HCT116 (cell line): ENCODE data around the gene PRR5L. TPM values are rescaled to one million over a fixed set of nuclear protein-coding genes. Genes with fewer than 3 reads are reported as not detected.

Experiments
- ATAC-seq: fragments of 200-7000 bp; cut with Tn5 transposase; 2 replicates; pipeline ENCODE4 v1.9.1; 2020; ENCODE audit warnings: mild to moderate bottlenecking, moderate library complexity
- BruUV-seq: library from RNA; stranded (reverse); fragments of 400-500 nt; replicated peaks from 2 replicates; lab custom pipeline; 2021; lab: Mats Ljungman, UMichigan
- CTCF ChIA-PET: fragments of 300-600 bp; sonication (Branson Sonifier 250); formaldehyde crosslinking; loops from one replicate; lab custom pipeline; 2021; ENCODE audit warnings: antibody characterized with exemption; lab: Charles Lee
- POLR2A ChIA-PET: fragments of 300-600, 350-600 bp; sonication (Branson Sonifier 250); formaldehyde crosslinking; loops from one replicate; lab custom pipeline; 2021; ENCODE audit warnings: antibody characterized with exemption; lab: Charles Lee
- RAD21 ChIA-PET, 2 experiments: fragments of 300-600 bp; sonication (Branson Sonifier 250); formaldehyde crosslinking; loops; one replicate each; lab custom pipeline; 2023; ENCODE audit warnings: low total read pairs in 2 of 2; ENCODE audit not compliant: uncharacterized antibody in 2 of 2, unreplicated experiment in 2 of 2, low non-redundant PET in 1 of 2; lab: Charles Lee
- DNase-seq: peaks from one replicate; pipeline ENCODE4 v3.0.0-alpha.2; 2010; ENCODE audit warnings: low read depth, low spot score
- H2AFZ ChIP-seq: fragments of 200-600 bp; shearing (Covaris generic), sonication (generic); 2 replicates; pipeline ENCODE4 v1.6.1; 2017; ENCODE audit warnings: low read depth, mixed run types, mixed read lengths, antibody characterized with exemption, low read length; ENCODE audit not compliant: poor library complexity, severe bottlenecking
- H3K27ac ChIP-seq: 2 replicates; pipeline ENCODE4 v1.5.1; 2012; ENCODE audit warnings: low read depth, low read length
- H3K27me3 ChIP-seq: fragments of 200-600 bp; sonication (generic); 2 replicates; pipeline ENCODE4 v1.6.1; 2016; ENCODE audit warnings: mixed run types, low read length, mixed read lengths; ENCODE audit not compliant: insufficient read depth
- H3K36me3 ChIP-seq, 2 experiments: fragments of 200-500 bp in 1 of 2; fragments of 200-600 bp in 1 of 2; sonication (Bioruptor generic) in 1 of 2; sonication (generic) in 1 of 2; 2 replicates each; pipeline versions ENCODE4 v1.5.1 to v1.6.1; 2014 to 2016; ENCODE audit warnings: low read length in 2 of 2, inconsistent platforms in 1 of 2, mixed read lengths in 1 of 2, mixed run types in 1 of 2; ENCODE audit not compliant: insufficient read depth in 2 of 2, control insufficient read depth in 1 of 2
- H3K4me1 ChIP-seq, 2 experiments: fragments of 200-600 bp in 1 of 2; sonication (generic) in 1 of 2; 2 replicates each; pipeline versions ENCODE4 v1.5.1 to v1.6.1; 2012 to 2017; ENCODE audit warnings: low read length in 2 of 2, inconsistent platforms in 1 of 2, mild to moderate bottlenecking in 1 of 2, mixed read lengths in 1 of 2, mixed run types in 1 of 2, moderate library complexity in 1 of 2; ENCODE audit not compliant: insufficient read depth in 2 of 2, control insufficient read depth in 1 of 2
- H3K4me2 ChIP-seq: fragments of 200-600 bp; sonication (generic); 2 replicates; pipeline ENCODE4 v1.6.1; 2017; ENCODE audit warnings: mixed run types, low read length, mixed read lengths
- H3K4me3 ChIP-seq, 2 experiments: fragments of 200-600 bp in 1 of 2; sonication (generic) in 1 of 2; replicated peaks in 1 of 2; 2 replicates each; pipeline ENCODE4 v1.5.1; 2011 to 2016; ENCODE audit warnings: low read length in 2 of 2, control low read depth in 1 of 2, low read depth in 1 of 2, mild to moderate bottlenecking in 1 of 2, mixed read lengths in 1 of 2, mixed run types in 1 of 2
- H3K79me2 ChIP-seq: fragments of 200-600 bp; sonication (generic); 2 replicates; pipeline ENCODE4 v1.6.1; 2017; ENCODE audit warnings: mild to moderate bottlenecking, mixed run types, low read length, moderate library complexity, mixed read lengths; ENCODE audit not compliant: insufficient read depth
- H3K9ac ChIP-seq: fragments of 200-600 bp; sonication (generic); 2 replicates; pipeline ENCODE4 v1.6.1; 2016; ENCODE audit warnings: low read length, mixed read lengths
- H3K9me2 ChIP-seq: fragments of 200-600 bp; sonication (generic), shearing (Covaris generic); 2 replicates; pipeline ENCODE4 v1.6.1; 2017; ENCODE audit warnings: mixed run types, mild to moderate bottlenecking, moderate library complexity; ENCODE audit not compliant: insufficient read depth
- H3K9me3 ChIP-seq, 2 experiments: fragments of 200-500 bp in 1 of 2; fragments of 200-600 bp in 1 of 2; sonication (Bioruptor generic) in 1 of 2; sonication (generic) in 1 of 2; 2 replicates each; pipeline ENCODE4 v1.6.1; 2014 to 2017; ENCODE audit warnings: low read length in 2 of 2, mixed read lengths in 2 of 2, inconsistent platforms in 1 of 2, low read depth in 1 of 2, mild to moderate bottlenecking in 1 of 2, mixed run types in 1 of 2, moderate library complexity in 1 of 2; ENCODE audit not compliant: control insufficient read depth in 1 of 2, insufficient read depth in 1 of 2
- H4K20me1 ChIP-seq: fragments of 200-600 bp; sonication (generic), shearing (Covaris generic); 2 replicates; pipeline ENCODE4 v1.6.1; 2017; ENCODE audit warnings: mixed run types, mild to moderate bottlenecking, moderate library complexity; ENCODE audit not compliant: insufficient read depth
- CBX3 ChIP-seq: IDR thresholded peaks from 2 replicates; pipeline ENCODE4 v1.6.1; 2012; ENCODE audit warnings: low read depth
- EGR1 ChIP-seq: IDR thresholded peaks from 2 replicates; pipeline ENCODE4 v1.6.1; 2012; ENCODE audit warnings: low read depth
- ELF1 ChIP-seq: IDR thresholded peaks from 2 replicates; pipeline ENCODE4 v1.6.1; 2012; ENCODE audit warnings: low read depth, borderline replicate concordance
- FOSL1 ChIP-seq: IDR thresholded peaks from 2 replicates; pipeline ENCODE4 v1.6.1; 2012; ENCODE audit warnings: low read depth
- JUND ChIP-seq: IDR thresholded peaks from 2 replicates; pipeline ENCODE4 v1.6.1; 2012
- POLR2A ChIP-seq: IDR thresholded peaks from 2 replicates; pipeline ENCODE4 v1.7.0; 2011; ENCODE audit warnings: borderline replicate concordance; ENCODE audit not compliant: insufficient read depth, insufficient read length; ENCODE audit errors: extremely low read depth
- POLR2AphosphoS5 ChIP-seq: IDR thresholded peaks from 2 replicates; pipeline ENCODE4 v1.6.1; 2011; ENCODE audit warnings: mild to moderate bottlenecking, low read depth, low read length, moderate library complexity
- RAD21 ChIP-seq: IDR thresholded peaks from 2 replicates; pipeline ENCODE4 v1.6.1; 2012; ENCODE audit warnings: low read depth, mild to moderate bottlenecking
- SIN3A ChIP-seq: IDR thresholded peaks from 2 replicates; pipeline ENCODE4 v1.6.1; 2012; ENCODE audit warnings: low read depth
- SP1 ChIP-seq: IDR thresholded peaks from 2 replicates; pipeline ENCODE4 v1.6.1; 2012; ENCODE audit warnings: low read depth
- TCF7L2 ChIP-seq: IDR thresholded peaks from 2 replicates; pipeline ENCODE4 v1.7.0; 2011; ENCODE audit warnings: borderline replicate concordance, inconsistent platforms; ENCODE audit not compliant: insufficient read depth, insufficient read length; ENCODE audit errors: extremely low read depth
- YY1 ChIP-seq: IDR thresholded peaks from 2 replicates; pipeline ENCODE4 v1.6.1; 2011; ENCODE audit warnings: low read length, low read depth, moderate library complexity, mild to moderate bottlenecking; ENCODE audit not compliant: insufficient replicate concordance; ENCODE audit errors: extremely low read depth
- ZNF274 ChIP-seq: fragments of 200-500 bp; sonication (Bioruptor generic); IDR thresholded peaks from 2 replicates; pipeline ENCODE4 v1.6.1; 2014; ENCODE audit warnings: mild to moderate bottlenecking, low read depth, low read length, inconsistent platforms
- intact Hi-C: fragments of 100-400 bp; cut with micrococcal nuclease; formaldehyde crosslinking; loops from 2 replicates; pipeline ENCODE4 v1.10.0; 2022
- total RNA-seq: library from RNA; stranded (reverse); gene quantifications from one replicate; pipeline ENCODE4 v1.2.1, GENCODE V29; 2021; ENCODE audit not compliant: unreplicated experiment
- TF ChIP-seq, protein P1 (sequence below): IDR thresholded peaks from 2 replicates; pipeline ENCODE4 v1.6.1; 2012
- TF ChIP-seq, protein P2 (sequence below): IDR thresholded peaks from 2 replicates; pipeline ENCODE4 v1.6.1; 2012; ENCODE audit warnings: low read depth

PRR5L gene
- total RNA-seq, 1 experiment from 2014 or later = 0.47 TPM

GRCh38 chr11:36261094-36261493 lies 35.0 kb upstream of the PRR5L start:
- H3K9me3 ChIP-seq = no peaks in the 10 kb centered on the region
- BruUV-seq = no TSS peak

More at GRCh38 chr11:36261094-36261493, 35.0 kb upstream of the PRR5L start:
- ChIA-PET RAD21 (no interaction called here), POLR2A (no interaction called here), CTCF (interaction anchor here (1.1 to 4.3 kb wide), 3 partner anchors 439 to 773 kb away, joined by 4 to 57 read pairs (median 5); no protein-coding TSS in a partner anchor)
- no peaks in the 10 kb centered on the region for H3K9me2 ChIP-seq
- H4K20me1 ChIP-seq = no peaks in the 10 kb centered on the region
- no peaks in the 10 kb centered on the region for H3K36me3 ChIP-seq
- DNase-seq = no peak
- H2AFZ ChIP-seq = no peak overlapping the region
- H3K9ac ChIP-seq = no peak overlapping the region
- intact Hi-C loops = no loop called here
- H3K4me1 ChIP-seq = peaks cover 0 to 10% of the 10 kb centered on the region in 2 experiments; a peak in 1 of 4 replicates
- no peak for ATAC-seq
- no peak overlapping the region for H3K4me2 ChIP-seq
- no peak overlapping the region for H3K4me3 ChIP-seq
- H3K27ac ChIP-seq = no peak overlapping the region
- H3K27me3 ChIP-seq = no peaks in the 10 kb centered on the region
- H3K79me2 ChIP-seq = no peaks in the 10 kb centered on the region
- TF ChIP-seq POLR2AphosphoS5 (no peak), ZNF274 (no peak), ELF1 (no peak), EGR1 (no peak), SP1 (no peak), TCF7L2 (no peak), RAD21 (no peak), POLR2A (no peak), YY1 (no peak), FOSL1 (no peak), CBX3 (no peak), SIN3A (no peak), JUND (no peak)
- TF ChIP-seq, protein P1, sequence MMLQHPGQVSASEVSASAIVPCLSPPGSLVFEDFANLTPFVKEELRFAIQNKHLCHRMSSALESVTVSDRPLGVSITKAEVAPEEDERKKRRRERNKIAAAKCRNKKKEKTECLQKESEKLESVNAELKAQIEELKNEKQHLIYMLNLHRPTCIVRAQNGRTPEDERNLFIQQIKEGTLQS = no peak
- TF ChIP-seq, protein P2, sequence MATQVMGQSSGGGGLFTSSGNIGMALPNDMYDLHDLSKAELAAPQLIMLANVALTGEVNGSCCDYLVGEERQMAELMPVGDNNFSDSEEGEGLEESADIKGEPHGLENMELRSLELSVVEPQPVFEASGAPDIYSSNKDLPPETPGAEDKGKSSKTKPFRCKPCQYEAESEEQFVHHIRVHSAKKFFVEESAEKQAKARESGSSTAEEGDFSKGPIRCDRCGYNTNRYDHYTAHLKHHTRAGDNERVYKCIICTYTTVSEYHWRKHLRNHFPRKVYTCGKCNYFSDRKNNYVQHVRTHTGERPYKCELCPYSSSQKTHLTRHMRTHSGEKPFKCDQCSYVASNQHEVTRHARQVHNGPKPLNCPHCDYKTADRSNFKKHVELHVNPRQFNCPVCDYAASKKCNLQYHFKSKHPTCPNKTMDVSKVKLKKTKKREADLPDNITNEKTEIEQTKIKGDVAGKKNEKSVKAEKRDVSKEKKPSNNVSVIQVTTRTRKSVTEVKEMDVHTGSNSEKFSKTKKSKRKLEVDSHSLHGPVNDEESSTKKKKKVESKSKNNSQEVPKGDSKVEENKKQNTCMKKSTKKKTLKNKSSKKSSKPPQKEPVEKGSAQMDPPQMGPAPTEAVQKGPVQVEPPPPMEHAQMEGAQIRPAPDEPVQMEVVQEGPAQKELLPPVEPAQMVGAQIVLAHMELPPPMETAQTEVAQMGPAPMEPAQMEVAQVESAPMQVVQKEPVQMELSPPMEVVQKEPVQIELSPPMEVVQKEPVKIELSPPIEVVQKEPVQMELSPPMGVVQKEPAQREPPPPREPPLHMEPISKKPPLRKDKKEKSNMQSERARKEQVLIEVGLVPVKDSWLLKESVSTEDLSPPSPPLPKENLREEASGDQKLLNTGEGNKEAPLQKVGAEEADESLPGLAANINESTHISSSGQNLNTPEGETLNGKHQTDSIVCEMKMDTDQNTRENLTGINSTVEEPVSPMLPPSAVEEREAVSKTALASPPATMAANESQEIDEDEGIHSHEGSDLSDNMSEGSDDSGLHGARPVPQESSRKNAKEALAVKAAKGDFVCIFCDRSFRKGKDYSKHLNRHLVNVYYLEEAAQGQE = no peak
